ENCODE results near the gene SMARCC1.

- TF ChIP-seq CTCF (tag by site-specific recombination; IDR thresholded peaks at IDR 0.05), result no peak
- TF ChIP-seq ZBTB20 (tag by site-specific recombination; IDR thresholded peaks at IDR 0.05), result no peak
Measured at GRCh38 chr3:47578119-47578632, 203.5 kb downstream of the SMARCC1 start.
